B cell (primary cell): ENCODE results near the gene ANO9. TPM values are rescaled to one million over a fixed set of nuclear protein-coding genes. Genes with fewer than 3 reads are reported as not detected.

Source experiments
- ATAC-seq: fragments of 200-7000 bp; cut with Tn5 transposase; one replicate; pipeline ENCODE4 v1.10.0; 2021; ENCODE audit warnings: low read depth, mild to moderate bottlenecking, moderate number of reproducible peaks, moderate library complexity
- CTCF ChIA-PET: fragments of 350-600 bp; sonication (Branson Sonifier 250); formaldehyde crosslinking; loops from one replicate; lab custom pipeline; 2021; ENCODE audit warnings: antibody characterized with exemption, inconsistent platforms; lab: Charles Lee
- POLR2A ChIA-PET: fragments of 350-600 bp; sonication (Branson Sonifier 250); formaldehyde crosslinking; loops from one replicate; lab custom pipeline; 2021; ENCODE audit warnings: antibody characterized with exemption; lab: Charles Lee
- DNase-seq: peaks from one replicate; pipeline ENCODE4 v3.0.0; 2013
- H2AFZ ChIP-seq: 2 replicates; pipeline ENCODE4 v1.6.1; 2012; ENCODE audit warnings: mild to moderate bottlenecking, low read depth, low read length; ENCODE audit not compliant: insufficient read depth, poor library complexity, severe bottlenecking
- H3K27ac ChIP-seq, 2 donors: 1 replicate in 1 of 2; 2 replicates in 1 of 2; pipeline ENCODE4 v1.5.1; 2012 to 2013; ENCODE audit warnings: low read length in 2 of 2, mild to moderate bottlenecking in 2 of 2, moderate library complexity in 1 of 2
- H3K27me3 ChIP-seq, 4 experiments: fragments of 200-600 bp in 1 of 4; sonication (generic) in 1 of 4; replicated peaks in 1 of 4; 1 replicate in 2 of 4; 2 replicates in 2 of 4; pipeline versions ENCODE4 v1.6.1 to v1.7.0; 2013 to 2016; ENCODE audit warnings: low read length in 3 of 4, mild to moderate bottlenecking in 2 of 4, mixed read lengths in 1 of 4, moderate library complexity in 1 of 4; ENCODE audit not compliant: insufficient read depth in 4 of 4, control insufficient read depth in 3 of 4; ENCODE audit errors: control extremely low read depth in 1 of 4
- H3K36me3 ChIP-seq, 2 experiments: replicated peaks in 1 of 2; 1 replicate in 1 of 2; 2 replicates in 1 of 2; pipeline versions ENCODE4 v1.6.1 to v1.7.1; 2013; ENCODE audit warnings: low read length in 1 of 2; ENCODE audit not compliant: insufficient read depth in 2 of 2, control insufficient read depth in 1 of 2; ENCODE audit errors: control extremely low read depth in 1 of 2, extremely low read depth in 1 of 2
- H3K4me1 ChIP-seq, 2 donors: fragments of 200-600 bp in 1 of 2; sonication (generic) in 1 of 2; 1 replicate in 1 of 2; 2 replicates in 1 of 2; pipeline versions ENCODE4 v1.5.1 to v1.6.1; 2013 to 2017; ENCODE audit warnings: low read length in 2 of 2; ENCODE audit not compliant: control insufficient read depth in 2 of 2, insufficient read depth in 2 of 2
- H3K4me2 ChIP-seq: replicated peaks from 2 replicates; pipeline ENCODE3; 2012; ENCODE audit warnings: mild to moderate bottlenecking, low read depth, low read length; ENCODE audit not compliant: poor library complexity, severe bottlenecking
- H3K4me3 ChIP-seq, 5 experiments: fragments of 200-600 bp in 1 of 5; sonication (generic) in 1 of 5; 1 replicate in 3 of 5; 2 replicates in 2 of 5; pipeline versions ENCODE4 v1.5.1 to v1.7.0; 2011 to 2016; ENCODE audit warnings: low read length in 4 of 5, mild to moderate bottlenecking in 4 of 5, low read depth in 2 of 5, control low read depth in 1 of 5, moderate library complexity in 1 of 5; ENCODE audit not compliant: insufficient read depth in 1 of 5; ENCODE audit errors: control extremely low read depth in 1 of 5, extremely low read depth in 1 of 5
- H3K79me2 ChIP-seq: fragments of 200-600 bp; sonication (generic); one replicate; pipeline ENCODE4 v1.6.0; 2016; ENCODE audit warnings: low read length; ENCODE audit not compliant: control insufficient read depth, insufficient read depth
- H3K9ac ChIP-seq: fragments of 200-600 bp; sonication (generic); 2 replicates; pipeline ENCODE4 v1.6.1; 2017; ENCODE audit warnings: mild to moderate bottlenecking, low read length, moderate library complexity
- H3K9me3 ChIP-seq, 3 donors: one replicate each; pipeline versions ENCODE4 v1.6.1 to v1.7.1; 2013; ENCODE audit warnings: low read length in 2 of 3; ENCODE audit not compliant: control insufficient read depth in 2 of 3, insufficient read depth in 1 of 3; ENCODE audit errors: control extremely low read depth in 1 of 3
- H4K20me1 ChIP-seq: 2 replicates; pipeline ENCODE4 v1.6.0; 2012; ENCODE audit warnings: mild to moderate bottlenecking, low read length; ENCODE audit not compliant: insufficient read depth, control insufficient read depth, poor library complexity, severe bottlenecking
- H3K27ac Mint-ChIP-seq: one replicate; pipeline ENCODE4 v1.8.0; 2021; ENCODE audit warnings: mixed read lengths
- H3K27me3 Mint-ChIP-seq: one replicate; pipeline ENCODE4 v1.8.0; 2021; ENCODE audit warnings: mixed read lengths
- H3K4me1 Mint-ChIP-seq: one replicate; pipeline ENCODE4 v1.8.0; 2021; ENCODE audit warnings: mixed read lengths
- H3K4me3 Mint-ChIP-seq: one replicate; pipeline ENCODE4 v1.8.0; 2021; ENCODE audit warnings: mixed read lengths
- H3K9me3 Mint-ChIP-seq: one replicate; pipeline ENCODE4 v1.8.0; 2022; ENCODE audit warnings: mixed read lengths; ENCODE audit not compliant: insufficient read depth
- EZH2 ChIP-seq: IDR thresholded peaks from 2 replicates; pipeline ENCODE4 v1.6.1; 2012; ENCODE audit warnings: borderline replicate concordance, low read depth, mild to moderate bottlenecking, moderate library complexity, low read length; ENCODE audit not compliant: insufficient read depth, poor library complexity, severe bottlenecking
- WGBS: methylation state at CpG from one replicate; pipeline ENCODE4 v1.1.5; 2013; ENCODE audit warnings: missing lambda C conversion rate; ENCODE audit not compliant: insufficient coverage; 5-methylcytosine and 5-hydroxymethylcytosine counted together
- intact Hi-C: fragments of 100-400 bp; cut with micrococcal nuclease; formaldehyde crosslinking; loops from one replicate; pipeline ENCODE4 v1.10.0; 2022
- polyA plus RNA-seq: library from polyadenylated mRNA; depleted of rRNA; stranded (reverse); fragments of >200 nt; gene quantifications from 2 replicates; pipeline ENCODE4 v1.2.3, GENCODE V29; 2012
- total RNA-seq, 2 donors: library from RNA; stranded (reverse); fragments of 120-200 nt in 1 of 2; gene quantifications; 1 replicate in 1 of 2; 2 replicates in 1 of 2; pipeline versions ENCODE4 v1.2.3 to v1.2.4, GENCODE V29; 2013 to 2022
- TF ChIP-seq, protein P1 (sequence below): fragments of 200-600 bp; IDR thresholded peaks from one replicate; pipeline ENCODE4 v1.8.0; 2022; ENCODE audit warnings: antibody characterized with exemption, mild to moderate bottlenecking

The ANO9 gene
- total and polyA plus RNA-seq, 2 donors (not counting 1 experiment from before 2014, with no cell fraction given) = 62.0 to 107 TPM

DNA sequence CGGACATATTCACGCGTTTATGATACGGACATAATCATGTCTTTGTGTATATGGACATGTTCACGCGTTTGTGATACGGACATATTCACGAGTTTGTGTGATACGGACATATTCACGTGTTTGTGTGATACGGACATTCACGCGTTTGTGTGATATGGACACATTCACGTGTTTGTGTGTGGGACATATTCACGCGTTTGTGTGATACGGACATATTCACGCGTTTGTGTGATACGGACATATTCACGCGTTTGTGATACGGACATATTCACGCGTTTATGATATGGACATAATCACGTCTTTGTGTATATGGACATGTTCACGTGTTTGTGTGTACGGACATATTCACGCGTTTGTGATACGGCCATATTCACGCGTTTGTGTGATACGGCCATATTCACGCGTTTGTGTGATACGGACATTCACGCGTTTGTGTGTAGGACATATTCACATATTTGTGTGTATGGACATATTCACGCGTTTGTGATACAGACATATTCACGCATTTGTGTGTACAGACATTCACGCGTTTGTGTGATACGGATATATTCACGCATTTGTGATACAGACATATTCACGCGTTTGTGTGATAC lies 33.2 kb upstream of the ANO9 start:
- ATAC-seq = no peak
- WGBS = 95% methylated on average over 48 of the region's 48 CpGs
- no peak overlapping the region for H3K4me2 ChIP-seq
- intact Hi-C loops = no loop called here
- H3K36me3 ChIP-seq = no peaks in the 10 kb centered on the region
- H3K79me2 ChIP-seq = peaks cover 24% of the 10 kb centered on the region
- Mint-ChIP-seq H3K9me3 (no peaks in the 10 kb centered on the region), H3K27ac (no peak overlapping the region), H3K4me1 (no peaks in the 10 kb centered on the region), H3K4me3 (no peak overlapping the region), H3K27me3 (no peaks in the 10 kb centered on the region)
- DNase-seq = no peak
- no peak overlapping the region for H3K27ac ChIP-seq
- no peaks in the 10 kb centered on the region for H3K4me1 ChIP-seq
- H3K9ac ChIP-seq = no peak overlapping the region
- ChIA-PET POLR2A (no interaction called here), CTCF (no interaction called here)
- H3K9me3 ChIP-seq = peaks cover 0 to 2% (median 0%) of the 10 kb centered on the region in 3 donors
- H3K4me3 ChIP-seq = no peak overlapping the region
- no peaks in the 10 kb centered on the region for H4K20me1 ChIP-seq
- H3K27me3 ChIP-seq = no peaks in the 10 kb centered on the region
- no peak overlapping the region for H2AFZ ChIP-seq
- TF ChIP-seq, protein P1, sequence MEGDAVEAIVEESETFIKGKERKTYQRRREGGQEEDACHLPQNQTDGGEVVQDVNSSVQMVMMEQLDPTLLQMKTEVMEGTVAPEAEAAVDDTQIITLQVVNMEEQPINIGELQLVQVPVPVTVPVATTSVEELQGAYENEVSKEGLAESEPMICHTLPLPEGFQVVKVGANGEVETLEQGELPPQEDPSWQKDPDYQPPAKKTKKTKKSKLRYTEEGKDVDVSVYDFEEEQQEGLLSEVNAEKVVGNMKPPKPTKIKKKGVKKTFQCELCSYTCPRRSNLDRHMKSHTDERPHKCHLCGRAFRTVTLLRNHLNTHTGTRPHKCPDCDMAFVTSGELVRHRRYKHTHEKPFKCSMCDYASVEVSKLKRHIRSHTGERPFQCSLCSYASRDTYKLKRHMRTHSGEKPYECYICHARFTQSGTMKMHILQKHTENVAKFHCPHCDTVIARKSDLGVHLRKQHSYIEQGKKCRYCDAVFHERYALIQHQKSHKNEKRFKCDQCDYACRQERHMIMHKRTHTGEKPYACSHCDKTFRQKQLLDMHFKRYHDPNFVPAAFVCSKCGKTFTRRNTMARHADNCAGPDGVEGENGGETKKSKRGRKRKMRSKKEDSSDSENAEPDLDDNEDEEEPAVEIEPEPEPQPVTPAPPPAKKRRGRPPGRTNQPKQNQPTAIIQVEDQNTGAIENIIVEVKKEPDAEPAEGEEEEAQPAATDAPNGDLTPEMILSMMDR = no peak
- TF ChIP-seq EZH2 = no peak

DNA sequence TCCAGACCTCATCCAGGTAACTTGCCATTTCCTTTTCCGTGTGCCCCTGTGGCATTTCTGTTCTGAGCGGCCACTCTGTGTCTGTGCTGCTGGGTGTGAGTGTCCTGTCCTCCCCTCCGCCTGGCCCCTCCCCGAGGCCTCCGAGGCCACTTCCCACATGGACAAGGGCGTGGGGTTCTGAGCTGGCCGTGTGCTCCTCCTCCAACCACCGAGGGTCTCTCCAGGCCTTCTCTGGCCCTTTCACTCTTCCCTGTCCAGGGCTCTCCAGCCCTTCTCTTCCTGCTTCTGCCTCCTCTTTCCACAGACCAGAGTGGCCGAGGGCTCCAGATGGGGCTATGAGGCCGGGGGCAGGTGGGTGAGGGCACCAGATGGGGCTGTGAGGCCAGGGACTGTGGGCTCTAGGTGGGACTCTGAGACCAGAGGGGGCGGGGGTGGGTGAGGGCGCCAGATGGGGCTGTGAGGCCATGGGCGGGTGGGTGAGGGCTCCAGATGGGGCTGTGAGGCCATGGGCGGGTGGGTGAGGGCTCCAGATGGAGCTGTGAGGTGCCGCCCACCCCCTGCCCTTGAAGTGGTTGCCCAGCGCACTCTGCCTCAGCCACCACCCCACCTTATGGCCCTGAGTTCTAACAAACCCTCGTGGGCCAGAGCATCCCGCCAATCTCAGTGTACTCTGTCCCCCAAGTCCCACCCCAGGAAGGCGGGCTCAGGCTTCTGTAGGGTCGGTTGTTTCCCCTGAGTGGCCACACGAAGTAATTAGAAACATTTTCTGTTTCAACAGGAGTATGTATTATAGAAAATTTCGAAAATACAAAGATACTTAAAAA lies 32.4 kb upstream of the ANO9 start:
- ChIA-PET POLR2A (no interaction called here), CTCF (no interaction called here)
- no peaks in the 10 kb centered on the region for H3K9me3 Mint-ChIP-seq
- H3K4me3 Mint-ChIP-seq = no peak overlapping the region
- DNase-seq (no peak), ATAC-seq (no peak)
- Histone ChIP-seq H2AFZ (no peak overlapping the region), H3K27ac (no peak overlapping the region), H3K9ac (no peak overlapping the region), H4K20me1 (no peaks in the 10 kb centered on the region), H3K27me3 (no peaks in the 10 kb centered on the region), H3K79me2 (peaks cover 24% of the 10 kb centered on the region), H3K36me3 (no peaks in the 10 kb centered on the region), H3K4me1 (no peaks in the 10 kb centered on the region), H3K4me2 (no peak overlapping the region), H3K4me3 (no peak overlapping the region), H3K9me3 (peaks cover 0 to 2% (median 0%) of the 10 kb centered on the region in 3 donors)
- H3K27ac Mint-ChIP-seq = no peak overlapping the region
- no peaks in the 10 kb centered on the region for H3K4me1 Mint-ChIP-seq
- H3K27me3 Mint-ChIP-seq = no peaks in the 10 kb centered on the region
- intact Hi-C loops = no loop called here
- no peak for TF ChIP-seq EZH2
- TF ChIP-seq, protein P1 = no peak
- 96% methylated on average over 11 of the region's 22 CpGs for WGBS
